CD4-positive, alpha-beta T cell treated with Interleukin-12 subunit alpha and Interleukin-12 subunit beta, for 1 hour (primary cell): ENCODE results near the gene TGFBRAP1.

Experiments used
- DNase-seq: peaks from one replicate; pipeline ENCODE4 v3.0.0-alpha.2; 2020

Gene TGFBRAP1

GRCh38 chr2:105236060-105236424, 93.5 kb downstream of the TGFBRAP1 start:
- no peak for DNase-seq

GRCh38 chr2:105235388-105236059, 94.0 kb downstream of the TGFBRAP1 start:
- DNase-seq, result peak; percentile 55

GRCh38 chr2:105231232-105231619, 98.3 kb downstream of the TGFBRAP1 start:
- no peak for DNase-seq

- no peak for DNase-seq
Observed at GRCh38 chr2:105224444-105224843, 105.1 kb downstream of the TGFBRAP1 start.

GRCh38 chr2:105220604-105221003, 108.9 kb downstream of the TGFBRAP1 start:
- DNase-seq, result no peak

- no peak for DNase-seq
Observed at GRCh38 chr2:105215586-105216192, 113.8 kb downstream of the TGFBRAP1 start.
